ENCODE results near the gene CPNE5. TPM values are rescaled to one million over a fixed set of nuclear protein-coding genes. Genes with fewer than 3 reads are reported as not detected.
A peak's percentile ranks its signal among the peaks of the same experiment; 100 is the strongest.

The CPNE5 gene
- total and polyA plus RNA-seq, 2 donors from 2014 or later: 3.7 to 7.1 TPM

GRCh38 chr6:36737043-36737785, 102.0 kb downstream of the CPNE5 start:
- Histone ChIP-seq H3K27ac (ENCODE audit: low read depth in 2 of 2, low read length in 2 of 2) (no peak overlapping the region), H3K36me3 (ENCODE audit: control insufficient read depth in 2 of 3, insufficient read depth in 3 of 3, low read length in 3 of 3) (no peaks in the 10 kb centered on the region), H3K27me3 (ENCODE audit: control insufficient read depth, insufficient read depth, low read length) (no peaks in the 10 kb centered on the region), H3K4me3 (ENCODE audit: low read length in 3 of 3) (no peak overlapping the region), H3K9ac (ENCODE audit: low read length in 3 of 3) (no peak overlapping the region), H3K4me1 (ENCODE audit: control insufficient read depth in 2 of 3, insufficient read depth in 2 of 3, low read depth in 1 of 3, low read length in 3 of 3) (no peaks in the 10 kb centered on the region), H3K9me3 (ENCODE audit: control insufficient read depth in 2 of 3, insufficient read depth in 1 of 3, low read length in 3 of 3) (no peaks in the 10 kb centered on the region)
- DNase-seq: no peak
- intact Hi-C loops (cut with DNase I): no loop called here
- no peak for TF ChIP-seq CTCF (IDR thresholded peaks at IDR 0.05; ENCODE audit: borderline replicate concordance, extremely low read depth, insufficient read depth)
- no peak for FAIRE-seq

GRCh38 chr6:36735110-36736071, 103.9 kb downstream of the CPNE5 start:
- Histone ChIP-seq H3K4me1 (ENCODE audit: control insufficient read depth in 2 of 3, insufficient read depth in 2 of 3, low read depth in 1 of 3, low read length in 3 of 3) (no peaks in the 10 kb centered on the region), H3K36me3 (ENCODE audit: control insufficient read depth in 2 of 3, insufficient read depth in 3 of 3, low read length in 3 of 3) (no peaks in the 10 kb centered on the region), H3K9me3 (ENCODE audit: control insufficient read depth in 2 of 3, insufficient read depth in 1 of 3, low read length in 3 of 3) (no peaks in the 10 kb centered on the region), H3K27me3 (ENCODE audit: control insufficient read depth, insufficient read depth, low read length) (no peaks in the 10 kb centered on the region), H3K27ac (ENCODE audit: low read depth in 2 of 2, low read length in 2 of 2) (peak overlapping the region; percentile 43 to 64), H3K9ac (ENCODE audit: low read length in 3 of 3) (no peak overlapping the region), H3K4me3 (ENCODE audit: low read length in 3 of 3) (peak overlapping the region in 2 of 3 donors; percentile 7 to 48)
- TF ChIP-seq CTCF (IDR thresholded peaks at IDR 0.05; ENCODE audit: borderline replicate concordance, extremely low read depth, insufficient read depth): peak; percentile 6
- intact Hi-C loops (cut with DNase I): no loop called here
- peak in 2 of 5 donors; percentile 69 to 93 for DNase-seq
- FAIRE-seq: no peak

GRCh38 chr6:36734486-36735060, 104.7 kb downstream of the CPNE5 start:
- intact Hi-C loops (cut with DNase I): no loop called here
- DNase-seq (peak in 1 of 5 donors; percentile 48), FAIRE-seq (no peak)
- Histone ChIP-seq H3K36me3 (ENCODE audit: control insufficient read depth in 2 of 3, insufficient read depth in 3 of 3, low read length in 3 of 3) (no peaks in the 10 kb centered on the region), H3K4me1 (ENCODE audit: control insufficient read depth in 2 of 3, insufficient read depth in 2 of 3, low read depth in 1 of 3, low read length in 3 of 3) (no peaks in the 10 kb centered on the region), H3K9ac (ENCODE audit: low read length in 3 of 3) (no peak overlapping the region), H3K4me3 (ENCODE audit: low read length in 3 of 3) (peak overlapping the region in 2 of 3 donors; percentile 7 to 48), H3K9me3 (ENCODE audit: control insufficient read depth in 2 of 3, insufficient read depth in 1 of 3, low read length in 3 of 3) (no peaks in the 10 kb centered on the region), H3K27ac (ENCODE audit: low read depth in 2 of 2, low read length in 2 of 2) (peak overlapping the region in 1 of 2 donors; percentile 64), H3K27me3 (ENCODE audit: control insufficient read depth, insufficient read depth, low read length) (no peaks in the 10 kb centered on the region)
- no peak for TF ChIP-seq CTCF (IDR thresholded peaks at IDR 0.05; ENCODE audit: borderline replicate concordance, extremely low read depth, insufficient read depth)

Data from kidney (tissue), 14 donors.